ENCODE data around the gene GALR2.
A peak's percentile ranks its signal among the peaks of the same experiment; 100 is the strongest.
"Not testable (repeated sequence)": the region's sequence is repeated elsewhere in the genome, so short reads cannot be mapped to it uniquely, and the experiment has no call there.

The GALR2 gene

DNA sequence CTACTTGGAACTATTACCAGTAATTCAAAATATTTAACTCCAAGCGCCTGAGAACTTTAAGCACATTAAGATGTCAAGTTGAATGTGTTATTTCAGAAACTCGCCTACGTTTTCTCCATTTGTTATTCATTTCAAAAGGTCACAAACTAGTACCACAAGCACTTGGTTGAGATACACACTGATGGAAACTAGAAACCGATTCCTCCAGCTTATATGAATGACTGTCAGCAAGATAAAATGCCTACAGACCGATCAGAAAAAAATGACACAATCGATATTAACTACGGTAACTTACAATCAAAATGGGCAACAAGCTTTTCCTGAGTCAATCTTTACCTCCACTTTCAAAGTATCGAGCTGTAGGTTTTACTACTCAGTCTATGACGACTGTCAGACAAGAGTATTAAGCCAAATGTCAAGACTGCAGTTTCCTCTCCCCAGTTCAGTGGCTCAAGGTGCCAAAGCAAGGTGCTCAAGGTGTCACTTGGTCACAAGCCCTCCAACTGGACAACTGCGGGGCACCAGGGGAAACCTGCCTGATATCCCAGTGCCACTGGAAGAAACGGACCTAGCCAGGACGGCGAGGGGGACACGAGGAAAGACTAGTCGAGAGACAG is 2.9 kb upstream of the GALR2 start:
- H3K4me3 ChIP-seq (ENCODE audit: low read length), result peak overlapping the region; percentile 91
- TF ChIP-seq CTCF (IDR thresholded peaks at IDR 0.05; ENCODE audit: insufficient read depth, low read depth, low read length, missing control alignments), result no peak
- no peak for DNase-seq (ENCODE audit: low read depth)

DNA sequence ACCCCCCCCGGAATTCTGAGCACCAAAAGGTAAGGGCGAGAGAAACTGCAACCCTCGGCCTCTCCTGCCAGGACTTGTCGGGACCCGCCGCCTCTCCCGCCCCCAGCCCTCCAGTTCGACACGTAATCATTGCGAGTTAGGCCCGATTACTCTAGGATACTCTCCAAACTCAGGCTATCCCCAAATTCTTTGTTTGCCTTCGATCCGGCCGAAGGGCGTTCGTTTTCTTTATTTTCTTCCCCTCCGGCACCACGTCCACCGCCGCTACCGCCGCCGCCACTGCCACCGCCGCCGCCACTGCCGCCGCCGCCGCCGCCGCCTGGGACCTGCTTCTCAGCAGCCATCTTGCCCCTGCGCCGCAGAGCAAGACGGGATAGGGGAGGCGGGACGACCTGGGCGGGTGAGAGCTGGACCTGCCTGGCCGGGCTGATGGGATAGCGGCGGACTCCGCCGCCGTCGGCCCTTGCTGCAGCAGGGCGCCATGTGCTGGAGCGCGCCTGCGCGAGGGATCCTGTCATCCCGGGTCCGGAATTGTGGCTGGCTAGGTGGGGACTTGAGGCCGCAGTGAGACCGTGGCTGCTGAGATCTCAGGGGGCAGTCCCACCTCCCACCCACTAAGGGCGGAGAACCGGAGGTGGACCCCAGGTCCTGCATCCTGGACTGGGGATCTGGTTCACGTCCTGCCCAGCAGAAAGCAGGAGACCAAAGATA is 2.3 kb upstream of the GALR2 start, which contains the start of gene SRP68:
Gene SRP68, minus strand, starts transcription at position 370 of the 711 bp plus-strand sequence. Its CDS starts 26 bp downstream, at position 344.
- TF ChIP-seq CTCF (IDR thresholded peaks at IDR 0.05; ENCODE audit: insufficient read depth, low read depth, low read length, missing control alignments), result no peak
- H3K4me3 ChIP-seq (ENCODE audit: low read length), result peak within 1 kb of the TSS; percentile 91
- peak; percentile 97 for DNase-seq (ENCODE audit: low read depth)

DNA sequence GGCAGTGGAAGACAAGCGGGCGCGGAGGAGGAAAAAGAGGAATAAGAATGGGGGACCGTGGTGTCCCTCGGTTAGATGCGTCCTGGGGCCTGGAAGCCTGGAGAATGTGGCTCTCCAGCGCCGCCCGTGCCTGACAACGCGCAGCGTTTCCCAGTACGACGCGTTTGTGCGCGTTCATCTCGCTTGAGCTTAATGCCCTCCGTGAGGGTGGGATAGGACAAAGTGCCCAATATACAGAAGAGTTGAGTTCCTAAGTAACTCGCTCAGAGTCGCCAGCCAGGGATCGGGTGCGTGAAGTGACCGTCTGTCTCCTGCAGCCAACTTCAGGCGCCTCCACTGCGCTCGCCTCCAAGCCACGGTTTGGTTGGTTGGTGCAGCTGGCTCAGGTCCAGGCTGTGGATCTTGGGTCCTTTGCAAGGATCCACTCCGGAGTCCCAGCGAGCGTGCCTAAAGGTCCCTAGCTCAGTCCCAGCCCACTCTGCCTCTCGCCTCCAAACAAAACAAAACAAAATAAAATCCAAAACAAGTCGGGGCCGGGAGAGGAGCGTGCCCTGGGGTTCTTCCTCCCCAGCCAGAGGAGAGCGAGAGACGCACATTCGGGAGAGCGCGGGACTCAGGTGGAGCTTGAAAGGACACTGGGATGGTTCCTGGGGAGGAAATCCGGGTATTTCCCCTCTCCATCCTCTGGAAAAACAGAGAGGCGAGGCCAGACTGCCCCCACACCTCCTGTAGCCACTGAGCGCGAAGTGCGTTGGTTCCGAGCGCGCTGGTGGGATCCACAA is 974 bp downstream of the GALR2 start:
- no peak overlapping the region for H3K4me3 ChIP-seq (ENCODE audit: low read length)
- peak; percentile 35 for TF ChIP-seq CTCF (IDR thresholded peaks at IDR 0.05; ENCODE audit: insufficient read depth, low read depth, low read length, missing control alignments)
- peak; percentile 56 for DNase-seq (ENCODE audit: low read depth)

DNA sequence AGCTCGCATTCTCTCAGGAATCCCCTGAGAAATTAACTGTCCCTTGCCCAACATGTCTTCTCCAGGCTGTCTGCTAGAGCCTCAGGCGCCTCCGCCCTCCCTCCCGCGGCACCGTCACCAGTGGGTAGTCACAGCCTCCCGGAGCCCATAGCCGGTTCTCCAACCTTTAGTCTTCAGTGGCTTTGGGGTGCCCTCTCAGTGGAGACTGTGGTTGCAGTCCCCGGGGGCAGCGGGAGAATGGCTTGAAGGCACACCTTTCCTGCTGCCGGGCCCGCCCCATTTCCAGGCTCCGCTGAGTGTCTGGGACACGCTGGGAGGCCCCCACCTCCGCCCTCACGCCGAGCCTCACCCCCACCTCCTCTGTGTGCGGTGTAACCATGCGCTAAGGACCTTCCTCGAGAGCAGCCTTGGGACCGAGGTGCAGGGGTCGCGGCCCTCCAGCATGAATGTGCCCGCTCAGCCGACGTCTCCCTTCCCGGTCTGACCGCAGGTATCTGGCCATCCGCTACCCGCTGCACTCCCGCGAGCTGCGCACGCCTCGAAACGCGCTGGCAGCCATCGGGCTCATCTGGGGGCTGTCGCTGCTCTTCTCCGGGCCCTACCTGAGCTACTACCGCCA is 1.7 kb downstream of the GALR2 start:
- DNase-seq (ENCODE audit: low read depth), result no peak
- H3K4me3 ChIP-seq (ENCODE audit: low read length), result no peak overlapping the region
- no peak for TF ChIP-seq CTCF (IDR thresholded peaks at IDR 0.05; ENCODE audit: insufficient read depth, low read depth, low read length, missing control alignments)

GRCh38 chr17:76076765-76077583 is 2.4 kb downstream of the GALR2 start:
- DNase-seq (ENCODE audit: low read depth), result peak; percentile 32
- H3K4me3 ChIP-seq (ENCODE audit: low read length), result no peak overlapping the region
- TF ChIP-seq CTCF (IDR thresholded peaks at IDR 0.05; ENCODE audit: insufficient read depth, low read depth, low read length, missing control alignments), result no peak

DNA sequence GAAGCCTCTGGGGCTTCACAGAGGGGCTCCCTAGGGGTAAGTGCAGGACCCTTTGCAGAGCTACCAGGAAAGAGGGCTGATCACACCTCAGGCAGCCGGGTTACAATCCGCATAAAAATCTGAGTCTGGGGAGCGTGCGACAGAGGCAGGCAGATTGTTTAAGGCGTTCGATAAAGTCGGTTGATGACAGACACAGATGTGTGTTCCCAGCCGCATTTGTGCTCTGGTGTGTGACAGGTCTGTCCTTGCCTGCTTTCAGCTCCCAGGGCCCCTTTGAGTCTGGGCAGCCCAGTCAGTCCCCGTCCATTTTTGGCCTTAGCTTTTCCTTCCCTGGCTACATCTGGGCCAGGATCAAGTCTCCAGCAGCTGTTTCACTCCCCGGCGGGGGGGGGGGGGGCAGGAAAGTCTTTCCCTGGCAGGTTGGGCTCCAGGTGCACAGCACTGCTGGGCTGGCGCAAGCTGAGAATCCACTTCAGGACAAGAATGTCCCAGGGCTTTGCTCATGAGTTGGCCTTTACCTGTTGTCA is 3.1 kb downstream of the GALR2 start:
- TF ChIP-seq CTCF (IDR thresholded peaks at IDR 0.05; ENCODE audit: insufficient read depth, low read depth, low read length, missing control alignments), result no peak
- no peak for DNase-seq (ENCODE audit: low read depth)

DNA sequence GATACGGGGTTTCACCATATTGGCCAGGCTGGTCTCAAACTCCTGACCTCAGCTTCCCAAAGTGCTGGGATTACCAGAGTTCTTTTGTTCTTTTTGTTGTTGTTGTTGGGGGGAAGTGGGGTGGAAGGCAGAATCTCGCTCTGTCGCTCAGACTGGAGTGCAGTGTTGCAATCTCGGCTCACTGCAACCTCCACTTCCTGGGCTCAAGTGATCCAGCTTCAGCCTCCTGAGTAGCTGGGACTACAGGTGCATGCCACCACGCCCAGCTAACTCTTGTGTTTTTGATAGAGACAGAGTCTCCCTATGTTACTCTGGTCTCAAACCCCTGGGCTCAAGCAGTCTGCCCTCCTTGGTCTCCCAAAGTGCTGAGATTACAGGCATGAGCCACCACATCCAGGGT is 3.8 kb downstream of the GALR2 start:
- not testable (repeated sequence) for DNase-seq (ENCODE audit: low read depth); H3K4me3 ChIP-seq (ENCODE audit: low read length)

More for the DNA sequence above, 3.1 kb downstream of the GALR2 start:
- no peak overlapping the region for H3K4me3 ChIP-seq (ENCODE audit: low read length)
